NCI-H2196 (cell line): ENCODE results near the gene PGS1.

Experiments used
- DNase-seq: peaks from one replicate; lab custom pipeline; 2025; ENCODE audit not compliant: unreplicated experiment; lab: John Stamatoyannopoulos, UW

The PGS1 gene

DNA sequence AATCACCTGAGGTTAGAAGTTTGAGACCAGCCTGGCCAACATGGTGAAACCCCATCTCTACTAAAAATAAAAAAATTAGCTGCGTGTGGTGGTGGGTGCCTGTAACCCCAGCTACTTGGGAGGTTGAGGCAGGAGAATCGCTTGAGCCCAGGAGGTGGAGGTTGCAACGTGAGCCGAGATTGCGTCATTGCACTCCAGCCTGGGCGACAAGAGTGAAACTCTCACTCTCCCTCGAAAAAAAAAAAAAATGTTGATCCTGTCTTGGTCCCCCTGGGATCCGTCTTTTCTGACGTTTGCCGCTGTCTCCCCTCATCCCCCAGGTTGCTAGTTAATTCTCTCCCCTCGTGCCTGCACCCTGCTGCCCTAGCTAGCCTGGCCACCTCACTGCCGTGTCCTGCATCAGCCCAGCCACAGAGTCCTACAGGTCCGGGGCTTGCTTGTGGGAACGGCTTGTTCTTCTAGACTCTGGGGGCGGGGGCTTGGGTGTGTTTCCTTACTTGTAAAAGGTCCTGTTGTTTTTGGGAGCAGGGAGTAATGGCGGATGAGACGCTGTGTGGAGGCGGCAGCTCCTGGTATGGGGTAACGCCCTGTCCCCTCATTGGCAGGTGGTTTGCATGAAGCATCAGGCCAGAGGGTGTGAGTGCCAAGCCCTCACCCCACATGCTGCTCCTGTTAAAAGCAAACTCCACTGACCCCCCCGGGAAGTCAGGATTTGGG lies 44.6 kb downstream of the PGS1 start:
- DNase-seq: no peak

GRCh38 chr17:78423961-78424675 lies 45.7 kb downstream of the PGS1 start:
- DNase-seq: no peak

GRCh38 chr17:78425429-78425828 lies 47.0 kb downstream of the PGS1 start:
- DNase-seq: no peak

GRCh38 chr17:78426293-78426879 lies 47.9 kb downstream of the PGS1 start:
- DNase-seq: no peak

DNA sequence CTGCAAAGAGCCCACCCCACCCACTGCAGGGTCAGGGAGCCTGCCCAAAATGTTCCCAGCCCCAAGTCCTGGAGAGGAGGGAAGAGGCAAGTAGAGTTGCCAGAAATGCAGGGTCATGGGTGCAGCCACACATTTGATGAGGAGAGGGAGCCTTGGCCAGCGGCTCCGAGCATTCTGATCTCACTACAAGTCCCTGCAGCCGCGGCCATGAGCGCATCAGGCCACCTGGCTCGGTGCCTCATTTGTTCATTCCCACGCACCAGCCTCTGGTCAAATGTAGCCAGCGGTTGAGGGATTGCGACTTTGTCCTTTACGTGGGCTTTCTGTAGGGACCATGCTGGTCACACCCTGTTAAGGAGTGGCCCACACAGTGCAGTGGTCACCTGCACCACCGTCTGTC lies 48.7 kb downstream of the PGS1 start:
- DNase-seq: no peak

DNA sequence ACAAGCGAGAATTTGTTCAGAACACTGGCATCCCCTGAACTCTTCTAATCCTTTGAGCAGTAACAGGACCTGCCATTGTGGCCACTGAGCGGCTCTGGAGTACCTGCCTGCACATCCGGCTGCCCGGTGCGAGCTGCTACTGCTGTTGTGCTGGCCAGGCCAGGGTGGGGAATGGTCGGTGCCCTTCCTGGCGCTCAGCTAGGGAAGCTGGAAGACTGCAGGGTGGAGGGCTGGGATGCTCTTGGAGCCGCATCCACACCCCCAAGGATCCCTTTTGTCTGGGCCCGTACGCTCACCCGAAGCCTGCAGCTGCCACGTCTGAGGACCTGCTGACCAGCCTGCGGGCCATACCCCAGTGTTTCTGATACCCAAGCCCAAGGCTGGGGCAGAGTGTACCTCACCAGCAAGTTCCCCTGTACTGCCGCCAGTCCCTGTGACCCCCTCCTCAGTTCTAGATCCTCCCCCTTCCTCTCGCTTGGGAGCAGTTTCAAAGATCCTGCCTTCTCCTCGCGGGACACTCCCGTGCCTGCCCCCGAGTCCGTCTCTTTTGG lies 49.7 kb downstream of the PGS1 start:
- DNase-seq: no peak

DNA sequence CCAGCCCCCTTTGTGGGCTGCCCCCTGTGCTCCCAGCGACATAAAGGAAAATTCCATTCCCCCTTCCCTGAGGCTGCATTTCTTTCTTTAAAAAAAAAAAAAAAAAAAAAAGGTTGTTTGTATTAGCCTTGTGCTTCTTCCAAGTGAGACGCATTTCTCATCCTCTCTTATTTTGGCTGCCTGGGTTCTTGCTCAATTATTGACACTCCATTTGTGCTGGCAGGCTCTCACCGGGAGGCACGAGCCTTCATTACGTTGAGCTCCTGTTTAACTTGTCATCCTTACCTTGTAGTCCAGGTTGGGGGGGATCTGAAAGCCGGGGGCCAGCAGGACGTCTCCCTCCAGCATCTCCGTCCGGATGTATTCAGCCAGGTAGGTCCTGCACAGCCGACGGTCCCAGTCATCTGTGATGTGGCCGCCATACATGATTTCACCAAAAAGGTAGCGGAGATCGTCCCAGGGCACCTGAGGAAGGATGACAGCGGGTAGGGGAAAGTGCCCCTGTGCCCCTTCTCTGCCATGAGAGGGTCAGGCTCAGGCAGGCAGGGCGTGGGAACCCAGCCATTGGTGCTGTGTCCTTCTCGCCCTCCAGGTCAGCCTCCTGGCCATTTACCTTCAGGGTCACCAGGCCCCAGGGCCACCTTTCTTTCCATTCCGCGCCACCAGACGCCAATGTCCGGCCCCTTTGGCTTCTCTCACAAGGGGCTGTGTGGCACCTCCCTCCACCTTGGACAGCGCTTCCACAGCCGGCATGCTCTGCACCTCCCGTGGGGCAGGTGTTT lies 50.6 kb downstream of the PGS1 start:
- no peak for DNase-seq

DNA sequence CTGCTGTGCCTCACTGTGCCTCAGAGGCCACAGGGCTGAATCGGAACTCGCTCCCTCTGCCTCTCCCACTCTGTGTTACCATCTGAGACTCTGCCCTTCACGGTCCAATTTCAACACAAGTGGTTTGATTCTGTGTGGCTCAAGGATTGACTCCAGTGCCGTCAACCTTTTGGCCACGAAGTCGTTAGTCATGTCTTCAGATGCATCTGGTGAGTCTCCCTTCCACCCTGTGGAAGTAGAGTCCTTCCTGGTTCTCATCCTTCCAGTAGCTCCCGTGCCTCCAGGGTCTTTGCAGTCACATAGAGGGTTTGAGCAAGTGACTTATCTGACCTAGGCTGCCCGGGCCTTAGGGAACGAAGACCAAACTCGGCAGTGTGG lies 51.2 kb downstream of the PGS1 start:
- no peak for DNase-seq

- no peak for DNase-seq
Observed at GRCh38 chr17:78430892-78431691, 52.6 kb downstream of the PGS1 start.

GRCh38 chr17:78431692-78431958 lies 53.2 kb downstream of the PGS1 start:
- DNase-seq: no peak

DNA sequence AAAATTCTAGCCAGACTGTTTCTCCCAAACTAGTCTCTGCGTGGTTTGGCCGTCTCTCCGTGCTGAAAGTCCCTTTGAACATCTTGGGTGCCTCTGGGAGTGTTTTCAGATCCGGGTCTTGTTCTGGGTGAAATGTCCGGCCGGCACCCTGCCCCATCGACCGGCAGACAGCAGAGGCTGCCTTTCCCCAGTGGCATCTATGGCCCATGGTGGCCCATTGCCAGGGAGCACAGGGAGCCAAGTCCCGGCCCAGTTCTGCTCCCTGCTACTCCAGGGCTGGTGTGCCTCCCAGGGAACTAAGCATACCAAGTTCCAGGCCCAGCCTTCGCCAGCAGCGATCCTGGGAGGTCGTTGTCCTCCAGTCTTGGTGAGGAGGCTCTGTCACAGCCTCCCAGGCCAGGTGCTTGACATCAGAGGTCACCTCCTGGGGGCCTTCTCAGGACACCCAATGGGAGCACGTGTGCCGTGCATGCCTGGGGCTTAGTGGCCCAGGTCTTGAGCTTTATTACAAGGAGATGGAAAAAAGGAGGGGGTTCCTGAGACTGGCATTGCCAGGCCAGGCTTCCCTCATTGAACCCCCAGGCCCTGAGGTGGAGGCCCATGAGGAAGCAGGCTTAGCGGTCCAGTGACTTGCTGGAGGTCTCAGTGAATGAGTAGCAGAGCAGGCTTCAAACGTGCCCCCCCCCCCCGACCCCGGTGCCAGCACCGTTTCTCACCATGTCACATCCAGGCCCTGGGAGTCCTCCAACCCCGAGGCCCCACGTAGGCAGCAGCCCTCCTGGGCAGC lies 54.0 kb downstream of the PGS1 start:
- no peak for DNase-seq

- no peak for DNase-seq
Observed at GRCh38 chr17:78433013-78433727, 54.7 kb downstream of the PGS1 start.

GRCh38 chr17:78433780-78434335 lies 55.4 kb downstream of the PGS1 start:
- no peak for DNase-seq

DNA sequence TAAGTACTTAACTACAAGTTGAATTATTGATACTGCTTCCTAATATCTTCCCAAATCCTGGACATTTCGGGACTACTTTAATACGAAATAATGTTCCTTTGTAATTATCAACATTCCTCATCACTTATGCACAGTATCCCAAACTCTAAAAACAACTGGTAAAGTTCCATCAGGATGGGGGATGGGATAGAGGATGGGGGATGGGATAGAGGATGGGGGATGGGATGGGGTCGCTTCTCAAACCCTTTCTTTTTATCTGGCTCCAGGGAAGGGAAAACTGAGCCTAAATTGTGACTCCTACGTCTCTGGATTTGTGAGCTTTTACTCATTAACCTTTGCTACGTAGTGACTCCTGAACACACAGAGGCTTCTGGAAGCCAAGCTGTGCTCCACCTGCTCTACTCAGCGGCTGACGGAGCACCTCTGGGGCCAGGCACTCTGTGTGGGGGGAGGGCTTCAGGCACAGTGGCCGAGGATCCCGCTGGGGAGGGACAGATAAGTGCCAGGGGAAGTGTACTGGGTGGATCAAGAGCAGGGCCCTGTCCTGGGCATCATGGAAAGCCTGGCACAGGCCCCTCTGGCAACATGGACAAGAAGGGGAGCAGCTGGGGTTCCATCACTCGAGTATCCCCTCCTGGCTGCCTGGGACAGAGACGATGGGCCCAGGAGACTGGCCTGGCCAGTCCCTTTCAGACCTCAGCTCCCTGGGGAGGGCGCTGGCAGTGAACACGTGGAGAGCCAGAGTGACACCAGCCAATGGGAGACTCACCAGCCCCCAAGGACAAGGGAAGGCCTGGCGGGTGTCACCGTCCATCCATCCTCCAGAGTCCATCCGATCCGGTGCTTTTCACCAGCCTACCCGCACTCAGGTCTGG lies 56.2 kb downstream of the PGS1 start:
- DNase-seq: no peak

DNA sequence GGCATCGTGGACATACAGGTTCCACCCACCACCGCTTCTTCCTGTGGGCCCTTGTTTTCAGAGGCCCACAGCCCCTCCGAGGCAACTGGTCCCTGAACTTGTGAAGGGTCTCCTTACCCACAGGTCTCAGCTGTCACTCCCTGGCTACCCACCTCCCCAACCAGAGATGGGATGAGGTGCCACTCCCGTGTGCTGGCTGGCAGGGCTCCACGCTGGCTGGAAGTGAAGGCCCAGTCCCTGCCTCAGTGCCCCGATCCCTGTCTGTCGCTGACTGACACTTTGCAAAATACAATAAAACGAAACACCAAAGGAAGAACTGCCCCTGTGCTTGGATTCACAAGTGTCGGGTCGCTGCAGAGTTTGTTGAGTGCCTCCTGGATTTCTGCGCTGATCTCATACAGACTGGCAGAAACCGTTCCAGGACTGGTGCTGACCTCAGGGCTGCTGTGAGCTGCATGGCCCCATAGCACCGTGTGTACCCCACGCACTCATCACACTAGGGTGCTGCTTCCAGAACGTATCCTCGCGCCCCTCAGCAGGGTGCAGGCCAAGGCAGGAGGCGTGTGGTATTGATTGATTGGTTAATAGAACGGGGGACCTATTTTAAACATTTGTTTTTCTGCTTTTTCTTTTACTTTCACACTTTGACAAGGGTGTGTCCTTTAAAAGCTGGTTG lies 57.0 kb downstream of the PGS1 start:
- DNase-seq: no peak

DNA sequence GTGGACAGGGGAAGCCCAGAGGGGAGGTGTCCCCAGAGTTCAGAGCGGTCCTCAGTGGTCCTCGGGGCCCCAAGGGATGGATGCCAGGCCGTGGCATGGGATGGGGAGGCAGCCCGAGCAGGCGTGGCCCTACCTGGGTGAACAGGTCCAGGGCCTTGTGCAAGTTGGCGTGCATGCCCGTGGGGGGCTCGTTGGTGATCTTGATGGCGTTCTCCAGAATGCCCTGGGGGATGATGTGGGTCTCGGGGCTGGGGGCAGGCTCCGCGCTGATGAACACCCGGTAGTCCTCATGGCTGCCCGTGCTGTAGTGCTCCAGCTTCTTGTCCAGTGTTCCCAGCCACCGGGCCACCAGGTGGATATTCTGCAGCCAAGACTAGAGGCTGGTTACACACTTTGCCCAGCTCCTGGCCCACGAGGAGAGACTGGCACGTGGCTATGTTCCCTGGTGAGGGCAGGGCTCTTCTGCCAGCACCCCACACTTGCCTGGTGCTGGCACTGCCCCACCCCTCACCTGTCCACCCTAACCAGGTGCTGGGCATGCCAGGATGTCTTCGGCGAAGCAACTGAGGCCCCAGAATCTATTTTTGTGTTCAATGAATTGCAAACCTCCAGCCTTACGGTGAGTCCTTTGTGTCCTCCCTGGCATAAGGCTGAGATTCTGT lies 59.2 kb downstream of the PGS1 start:
- DNase-seq: no peak

GRCh38 chr17:78438271-78438691 lies 59.8 kb downstream of the PGS1 start:
- DNase-seq: no peak
